CD4-positive, alpha-beta T cell treated with Interferon alpha-2 for 1 hour (primary cell): ENCODE data around the gene NFKBIE.

Experiments used
- DNase-seq, 2 donors: peaks; one replicate each; pipeline ENCODE4 v3.0.0-alpha.2; 2020 to 2022

The NFKBIE gene

GRCh38 chr6:44297063-44298038 is 32.0 kb upstream of the NFKBIE start:
- peak in 1 of 2 donors; percentile 31 for DNase-seq

GRCh38 chr6:44294832-44295791 is 29.8 kb upstream of the NFKBIE start:
- no peak for DNase-seq

GRCh38 chr6:44292661-44293365 is 27.5 kb upstream of the NFKBIE start:
- no peak for DNase-seq

- no peak for DNase-seq
Measured at GRCh38 chr6:44291841-44292240, 26.5 kb upstream of the NFKBIE start.

GRCh38 chr6:44289726-44290260 is 24.4 kb upstream of the NFKBIE start:
- DNase-seq = no peak

- DNase-seq = no peak
Measured at GRCh38 chr6:44286747-44287146, 21.4 kb upstream of the NFKBIE start.

GRCh38 chr6:44286285-44286565 is 20.9 kb upstream of the NFKBIE start:
- DNase-seq = no peak

GRCh38 chr6:44285552-44286284 is 20.4 kb upstream of the NFKBIE start:
- DNase-seq = no peak

- DNase-seq = no peak
Measured at GRCh38 chr6:44284867-44285266, 19.5 kb upstream of the NFKBIE start.

GRCh38 chr6:44284121-44284520 is 18.8 kb upstream of the NFKBIE start:
- no peak for DNase-seq

GRCh38 chr6:44278774-44279697 is 13.7 kb upstream of the NFKBIE start:
- DNase-seq = no peak

- no peak for DNase-seq
Measured at GRCh38 chr6:44278315-44278714, 13.0 kb upstream of the NFKBIE start.

GRCh38 chr6:44277763-44278162 is 12.4 kb upstream of the NFKBIE start:
- DNase-seq = no peak

- DNase-seq = no peak
Measured at GRCh38 chr6:44276667-44277640, 11.6 kb upstream of the NFKBIE start.

- DNase-seq = no peak
Measured at GRCh38 chr6:44275749-44276648, 10.6 kb upstream of the NFKBIE start.

GRCh38 chr6:44275271-44275748 is 10.0 kb upstream of the NFKBIE start:
- no peak for DNase-seq

GRCh38 chr6:44273617-44274016 is 8.3 kb upstream of the NFKBIE start:
- no peak for DNase-seq

GRCh38 chr6:44272999-44273566 is 7.7 kb upstream of the NFKBIE start:
- DNase-seq = no peak
